Ovary (tissue), 9 donors: Measurements from ENCODE around the gene TK2. TPM values are rescaled to one million over a fixed set of nuclear protein-coding genes. Genes with fewer than 3 reads are reported as not detected.
"Not testable (repeated sequence)": the region's sequence is repeated elsewhere in the genome, so short reads cannot be mapped to it uniquely, and the experiment has no call there.

Experiments
- DNase-seq, 5 donors: peaks; one replicate each; pipeline ENCODE4 v3.0.0-alpha.2; 2019 to 2020
- H3K27ac ChIP-seq, 2 donors: fragments of 200-600 bp; one replicate each; pipeline versions ENCODE4 v1.5.1 to v1.8.0; 2019 to 2022
- H3K27me3 ChIP-seq: fragments of 200-600 bp; one replicate; pipeline ENCODE4 v1.8.0; 2022
- H3K36me3 ChIP-seq: fragments of 200-600 bp; sonication (generic); one replicate; pipeline ENCODE4 v1.5.1; 2019
- H3K4me1 ChIP-seq: one replicate; pipeline ENCODE4 v1.8.1; 2013; ENCODE audit warnings: mild to moderate bottlenecking, moderate library complexity; ENCODE audit not compliant: insufficient read depth
- H3K4me3 ChIP-seq: fragments of 200-600 bp; sonication (generic); one replicate; pipeline ENCODE4 v1.5.1; 2017
- H3K9me3 ChIP-seq, 2 donors: fragments of 200-600 bp in 1 of 2; sonication (generic) in 1 of 2; one replicate each; pipeline versions ENCODE4 v1.5.1 to v1.8.1; 2013 to 2019; ENCODE audit warnings: mild to moderate bottlenecking in 1 of 2, moderate library complexity in 1 of 2
- EP300 ChIP-seq: sonication (generic); formaldehyde crosslinking; IDR thresholded peaks from one replicate; pipeline ENCODE4 v1.6.1; 2017; ENCODE audit warnings: antibody characterized with exemption
- POLR2A ChIP-seq: fragments of 450-650 bp; IDR thresholded peaks from one replicate; pipeline ENCODE4 v1.6.1; 2017; ENCODE audit warnings: antibody characterized with exemption, mild to moderate bottlenecking, moderate library complexity
- WGBS, 3 donors: extraction: QIAGEN DNeasy Blood & Tissue Kit in 1 of 3; methylation state at CpG; one replicate each; pipeline versions ENCODE4 v1.1.5 to v1.1.7; 2013 to 2017; 5-methylcytosine and 5-hydroxymethylcytosine counted together
- intact Hi-C, 4 donors: fragments of 100-400 bp; cut with DNase I; formaldehyde crosslinking; loops; one replicate each; pipeline versions ENCODE4 v1.11.0 to v1.15.1; 2022 to 2023
- polyA plus RNA-seq, 2 donors: library from polyadenylated mRNA; stranded (reverse); fragments of 200-250 nt in 1 of 2; fragments of 350-450 nt in 1 of 2; fragmentation: Illumina TruSeq in 1 of 2; extraction: RNeasy Lipid Tissue Mini Kit (QIAGEN cat#74804) in 1 of 2; gene quantifications; one replicate each; pipeline ENCODE4 v1.2.3, GENCODE V29; 2013 to 2014
- total RNA-seq, 7 donors: library from RNA; depleted of rRNA in 2 of 7; stranded (reverse); fragments of >200 nt in 2 of 7; fragmentation: NEBNext Ultra II Directional in 3 of 7; extraction: Animal tissue kit (Norgen Biotek cat#: 25700) in 3 of 7; gene quantifications; one replicate each; pipeline versions ENCODE4 v1.1.0 to v1.2.4, GENCODE V29; 2016 to 2023
- TF ChIP-seq, protein P1 (sequence below), 3 donors: fragments of 450-650 bp in 2 of 3; fragments of 200-600 bp in 1 of 3; IDR thresholded peaks; one replicate each; pipeline versions ENCODE4 v1.5.1 to v1.8.0; 2016 to 2022; ENCODE audit warnings: antibody characterized with exemption in 3 of 3, mild to moderate bottlenecking in 1 of 3
- donor health status: DM: no; HTN: no; CAD: no; lungs with moderate emphysema.
- donor health status: DM: no; HTN: no; CAD: no.
- donor health status: Bipolar disorder and iron deficiency.
- donor health status: DM: yes; HTN: yes; CAD: no.
- donor health status: DM: no; HTN: no; CAD: no.
- donor health status: DM: yes; HTN: yes; CAD: no.

TK2 gene
- total and polyA plus RNA-seq, 9 donors: 17.0 to 80.6 (median 34.0) TPM

DNA sequence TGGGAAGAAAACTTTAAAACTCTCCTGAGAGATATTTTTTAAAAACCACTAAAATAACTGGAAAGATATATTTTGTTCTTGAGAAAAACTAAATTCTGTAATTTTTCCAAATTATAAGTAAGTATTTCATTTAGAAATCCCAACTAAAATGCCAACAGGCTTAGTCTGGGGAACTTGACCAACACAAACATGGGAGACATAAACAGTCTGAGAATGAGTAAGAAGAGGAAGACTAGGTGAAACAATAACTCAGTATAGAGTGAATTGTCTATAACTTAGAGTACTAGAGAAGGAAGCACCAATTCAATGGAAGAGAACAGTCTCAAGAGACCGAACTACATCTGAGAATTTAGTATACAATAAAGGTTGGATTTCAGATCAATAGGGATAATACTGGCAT, 19.2 kb upstream of the TK2 start:
- H3K4me1 ChIP-seq: peaks cover 1% of the 10 kb centered on the region
- H3K27ac ChIP-seq: no peak overlapping the region
- intact Hi-C loops: no loop called here
- no peaks in the 10 kb centered on the region for H3K27me3 ChIP-seq
- no peaks in the 10 kb centered on the region for H3K36me3 ChIP-seq
- no peak for DNase-seq
- TF ChIP-seq POLR2A (no peak), EP300 (no peak)
- TF ChIP-seq, protein P1, sequence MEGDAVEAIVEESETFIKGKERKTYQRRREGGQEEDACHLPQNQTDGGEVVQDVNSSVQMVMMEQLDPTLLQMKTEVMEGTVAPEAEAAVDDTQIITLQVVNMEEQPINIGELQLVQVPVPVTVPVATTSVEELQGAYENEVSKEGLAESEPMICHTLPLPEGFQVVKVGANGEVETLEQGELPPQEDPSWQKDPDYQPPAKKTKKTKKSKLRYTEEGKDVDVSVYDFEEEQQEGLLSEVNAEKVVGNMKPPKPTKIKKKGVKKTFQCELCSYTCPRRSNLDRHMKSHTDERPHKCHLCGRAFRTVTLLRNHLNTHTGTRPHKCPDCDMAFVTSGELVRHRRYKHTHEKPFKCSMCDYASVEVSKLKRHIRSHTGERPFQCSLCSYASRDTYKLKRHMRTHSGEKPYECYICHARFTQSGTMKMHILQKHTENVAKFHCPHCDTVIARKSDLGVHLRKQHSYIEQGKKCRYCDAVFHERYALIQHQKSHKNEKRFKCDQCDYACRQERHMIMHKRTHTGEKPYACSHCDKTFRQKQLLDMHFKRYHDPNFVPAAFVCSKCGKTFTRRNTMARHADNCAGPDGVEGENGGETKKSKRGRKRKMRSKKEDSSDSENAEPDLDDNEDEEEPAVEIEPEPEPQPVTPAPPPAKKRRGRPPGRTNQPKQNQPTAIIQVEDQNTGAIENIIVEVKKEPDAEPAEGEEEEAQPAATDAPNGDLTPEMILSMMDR (IDR thresholded peaks at IDR 0.05): no peak
- WGBS, 3 donors: 94 to 97% (median 94%) methylated on average over 1 of the region's 1 CpG
- no peaks in the 10 kb centered on the region for H3K9me3 ChIP-seq
- H3K4me3 ChIP-seq: no peak overlapping the region

DNA sequence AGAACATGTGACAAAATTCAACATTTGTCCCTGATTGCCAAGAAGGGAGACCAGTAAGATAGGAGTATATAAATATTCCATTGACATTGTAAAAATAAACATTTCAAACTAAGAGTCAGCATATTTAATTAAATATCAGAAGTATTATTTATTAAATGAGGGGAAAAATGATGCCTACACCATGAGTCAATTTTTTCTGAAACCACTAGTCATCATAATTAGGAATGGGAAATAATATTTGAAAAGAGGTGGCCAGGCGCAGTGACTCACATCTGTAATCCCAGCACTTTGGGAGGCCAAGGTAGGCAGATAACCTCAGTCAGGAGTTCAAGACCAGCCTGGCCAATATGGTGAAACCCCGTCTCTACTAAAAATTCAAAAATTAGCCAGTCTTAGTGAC, 18.4 kb upstream of the TK2 start:
- H3K9me3 ChIP-seq: no peaks in the 10 kb centered on the region
- intact Hi-C loops: no loop called here
- WGBS, 3 donors: 72 to 87% (median 82%) methylated on average over 2 of the region's 2 CpGs

DNA sequence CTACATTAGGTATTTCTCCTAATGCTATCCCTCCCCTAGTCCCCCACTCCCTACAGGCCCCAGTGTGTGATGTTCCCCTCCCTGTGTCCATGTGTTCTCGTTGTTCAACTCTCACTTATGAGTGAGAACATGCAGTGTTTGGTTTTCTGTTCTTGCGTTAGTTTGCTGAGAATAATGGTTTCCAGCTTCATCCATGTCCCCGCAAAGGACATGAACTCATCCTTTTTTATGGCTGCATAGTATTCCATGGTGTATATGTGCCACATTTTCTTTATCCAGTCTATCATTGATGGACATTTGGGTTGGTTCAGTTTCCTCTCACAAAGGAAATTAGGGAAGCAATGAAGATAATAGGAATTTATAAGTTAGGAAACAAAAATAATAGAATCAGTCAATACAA, 17.3 kb upstream of the TK2 start:
- H3K4me1 ChIP-seq, H3K27me3 ChIP-seq, H3K36me3 ChIP-seq, H3K27ac ChIP-seq, H3K9me3 ChIP-seq, DNase-seq, intact Hi-C loops, H3K4me3 ChIP-seq: not testable (repeated sequence)
- 94 to 98% (median 95%) methylated on average over 3 of the region's 3 CpGs for WGBS, 3 donors

More for the DNA sequence above, 18.4 kb upstream of the TK2 start:
- TF ChIP-seq POLR2A: no peak
- TF ChIP-seq, protein P1 (IDR thresholded peaks at IDR 0.05): no peak
- no peak overlapping the region for H3K27ac ChIP-seq
- H3K4me1 ChIP-seq: peaks cover 1% of the 10 kb centered on the region
- H3K36me3 ChIP-seq: no peaks in the 10 kb centered on the region
- H3K27me3 ChIP-seq: no peaks in the 10 kb centered on the region
- DNase-seq: no peak
- no peak overlapping the region for H3K4me3 ChIP-seq

DNA sequence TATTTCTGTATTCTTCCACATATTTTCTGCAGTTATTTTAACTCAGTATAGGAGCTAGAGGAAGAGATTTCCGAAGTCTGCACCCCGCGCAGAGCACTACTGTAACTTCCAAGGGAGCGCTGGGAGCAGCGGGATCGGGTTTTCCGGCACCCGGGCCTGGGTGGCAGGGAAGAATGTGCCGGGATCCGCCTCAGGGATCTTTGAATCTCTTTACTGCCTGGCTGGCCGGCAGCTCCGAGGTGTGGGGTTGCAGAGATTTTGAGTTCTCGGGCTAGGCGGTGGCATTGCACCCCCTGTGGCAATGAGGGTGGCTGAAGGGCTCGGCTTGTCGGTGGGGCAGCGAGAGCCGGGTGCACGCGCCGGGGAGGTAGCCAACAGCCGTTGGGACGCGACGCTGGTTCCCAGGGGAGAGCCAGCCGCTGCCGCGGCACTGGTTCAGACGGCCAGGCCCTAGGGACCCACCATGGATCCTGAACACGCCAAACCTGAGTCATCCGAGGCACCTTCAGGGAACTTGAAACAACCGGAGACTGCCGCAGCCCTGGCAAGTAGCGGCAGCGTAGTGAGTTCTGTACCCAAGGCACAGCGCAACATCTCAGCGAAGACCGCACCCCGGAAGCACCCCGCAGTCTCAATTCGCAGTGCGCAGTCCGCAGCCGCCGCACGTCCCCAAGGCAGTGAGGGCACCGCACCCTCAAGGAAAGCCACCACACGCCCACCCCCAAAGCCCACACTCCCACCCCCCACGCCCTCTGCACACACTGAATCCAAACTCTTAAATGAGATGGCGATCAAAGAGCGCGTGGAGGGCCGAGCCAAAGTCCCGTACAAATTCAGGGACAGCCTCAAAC, 16.4 kb upstream of the TK2 start, which contains the start of gene CMTM1:
Gene CMTM1, plus strand, starts transcription at position 389 of the 851 bp plus-strand sequence. Its CDS starts 75 bp downstream, at position 464.
- no peak within 1 kb of the TSS for H3K4me3 ChIP-seq
- TF ChIP-seq POLR2A (no peak), EP300 (no peak)
- TF ChIP-seq, protein P1 (IDR thresholded peaks at IDR 0.05): no peak
- H3K36me3 ChIP-seq: no peaks in the 10 kb centered on the region
- no peaks in the 10 kb centered on the region for H3K27me3 ChIP-seq
- WGBS, 3 donors: 93 to 94% (median 93%) methylated on average over 49 to 54 of the region's 54 CpGs
- H3K9me3 ChIP-seq: no peaks in the 10 kb centered on the region
- intact Hi-C loops: no loop called here
- H3K27ac ChIP-seq: no peak within 1 kb of the TSS
- H3K4me1 ChIP-seq: no peaks in the 10 kb centered on the region
- DNase-seq: no peak
